ENCODE results near the gene MLXIP.

MLXIP gene

DNA sequence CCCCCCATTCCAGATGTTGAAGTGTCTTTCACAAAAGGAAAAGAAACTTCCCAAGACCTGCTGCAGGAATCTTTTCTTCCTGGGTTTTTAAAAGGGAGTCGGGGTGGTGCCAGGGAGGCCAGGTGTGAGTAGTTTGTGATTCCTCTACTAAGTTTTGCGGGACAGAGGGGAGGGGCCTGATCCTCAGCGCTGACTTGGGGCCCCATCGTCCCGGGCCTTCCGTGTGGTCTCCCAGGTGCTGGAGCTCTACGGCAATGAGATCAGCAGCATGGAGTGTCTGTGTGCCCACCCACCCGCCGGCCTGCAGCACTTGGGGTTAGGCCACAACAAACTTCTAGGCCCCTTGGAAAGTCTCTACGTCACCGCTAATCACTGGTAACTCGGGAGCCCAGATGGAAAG is 108.9 kb downstream of the MLXIP start:
- TF ChIP-seq, protein P1, sequence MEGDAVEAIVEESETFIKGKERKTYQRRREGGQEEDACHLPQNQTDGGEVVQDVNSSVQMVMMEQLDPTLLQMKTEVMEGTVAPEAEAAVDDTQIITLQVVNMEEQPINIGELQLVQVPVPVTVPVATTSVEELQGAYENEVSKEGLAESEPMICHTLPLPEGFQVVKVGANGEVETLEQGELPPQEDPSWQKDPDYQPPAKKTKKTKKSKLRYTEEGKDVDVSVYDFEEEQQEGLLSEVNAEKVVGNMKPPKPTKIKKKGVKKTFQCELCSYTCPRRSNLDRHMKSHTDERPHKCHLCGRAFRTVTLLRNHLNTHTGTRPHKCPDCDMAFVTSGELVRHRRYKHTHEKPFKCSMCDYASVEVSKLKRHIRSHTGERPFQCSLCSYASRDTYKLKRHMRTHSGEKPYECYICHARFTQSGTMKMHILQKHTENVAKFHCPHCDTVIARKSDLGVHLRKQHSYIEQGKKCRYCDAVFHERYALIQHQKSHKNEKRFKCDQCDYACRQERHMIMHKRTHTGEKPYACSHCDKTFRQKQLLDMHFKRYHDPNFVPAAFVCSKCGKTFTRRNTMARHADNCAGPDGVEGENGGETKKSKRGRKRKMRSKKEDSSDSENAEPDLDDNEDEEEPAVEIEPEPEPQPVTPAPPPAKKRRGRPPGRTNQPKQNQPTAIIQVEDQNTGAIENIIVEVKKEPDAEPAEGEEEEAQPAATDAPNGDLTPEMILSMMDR (IDR thresholded peaks at IDR 0.05; ENCODE audit: insufficient read depth, low read depth, low read length, missing control alignments) = no peak
- no peak overlapping the region for H3K4me3 ChIP-seq (ENCODE audit: low read depth, low read length)
- DNase-seq (ENCODE audit: low read depth) = no peak

DNA sequence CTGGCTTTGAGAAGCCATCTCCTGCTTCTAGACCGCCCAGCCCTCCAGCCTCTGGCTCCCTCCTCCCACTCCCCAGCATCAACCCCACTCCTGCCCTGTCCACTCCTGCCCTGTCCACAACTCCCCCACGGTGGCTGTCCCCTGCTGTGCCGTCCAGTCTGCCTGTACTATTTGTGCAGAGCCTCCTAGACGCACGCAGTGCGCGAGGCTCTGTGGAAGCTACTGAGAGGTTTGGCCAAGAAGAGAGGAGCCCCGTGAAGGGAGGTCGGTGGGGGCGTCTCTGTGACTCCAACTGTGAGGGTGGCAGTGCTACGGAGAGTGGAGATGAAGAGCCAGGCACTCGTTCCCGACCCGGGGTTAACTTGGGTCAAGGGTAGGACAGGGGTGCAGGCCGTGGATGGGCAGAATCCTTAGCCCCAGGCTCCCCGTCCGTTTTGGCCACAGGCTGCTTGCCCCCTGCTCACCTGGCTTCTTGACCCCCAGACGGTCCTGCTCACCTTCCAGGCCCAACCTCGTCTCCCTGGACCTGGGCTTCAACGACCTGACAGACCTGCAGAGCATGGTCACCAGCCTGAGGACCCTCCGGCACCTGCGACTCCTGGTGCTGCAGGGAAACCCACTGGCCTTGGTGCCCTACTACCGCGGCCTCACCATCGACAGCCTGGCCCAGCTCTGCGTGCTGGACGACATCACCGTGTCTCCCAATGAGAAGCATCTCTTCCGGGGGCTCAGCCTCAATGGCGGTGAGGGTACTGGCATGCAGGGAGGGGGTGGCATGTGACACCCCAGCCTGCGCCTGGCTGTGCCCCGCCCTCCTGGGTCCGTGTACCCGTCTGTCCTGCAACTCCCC is 111.3 kb downstream of the MLXIP start:
- no peak overlapping the region for H3K4me3 ChIP-seq (ENCODE audit: low read depth, low read length)
- DNase-seq (ENCODE audit: low read depth) = no peak
- TF ChIP-seq, protein P1 (IDR thresholded peaks at IDR 0.05; ENCODE audit: insufficient read depth, low read depth, low read length, missing control alignments) = no peak

DNA sequence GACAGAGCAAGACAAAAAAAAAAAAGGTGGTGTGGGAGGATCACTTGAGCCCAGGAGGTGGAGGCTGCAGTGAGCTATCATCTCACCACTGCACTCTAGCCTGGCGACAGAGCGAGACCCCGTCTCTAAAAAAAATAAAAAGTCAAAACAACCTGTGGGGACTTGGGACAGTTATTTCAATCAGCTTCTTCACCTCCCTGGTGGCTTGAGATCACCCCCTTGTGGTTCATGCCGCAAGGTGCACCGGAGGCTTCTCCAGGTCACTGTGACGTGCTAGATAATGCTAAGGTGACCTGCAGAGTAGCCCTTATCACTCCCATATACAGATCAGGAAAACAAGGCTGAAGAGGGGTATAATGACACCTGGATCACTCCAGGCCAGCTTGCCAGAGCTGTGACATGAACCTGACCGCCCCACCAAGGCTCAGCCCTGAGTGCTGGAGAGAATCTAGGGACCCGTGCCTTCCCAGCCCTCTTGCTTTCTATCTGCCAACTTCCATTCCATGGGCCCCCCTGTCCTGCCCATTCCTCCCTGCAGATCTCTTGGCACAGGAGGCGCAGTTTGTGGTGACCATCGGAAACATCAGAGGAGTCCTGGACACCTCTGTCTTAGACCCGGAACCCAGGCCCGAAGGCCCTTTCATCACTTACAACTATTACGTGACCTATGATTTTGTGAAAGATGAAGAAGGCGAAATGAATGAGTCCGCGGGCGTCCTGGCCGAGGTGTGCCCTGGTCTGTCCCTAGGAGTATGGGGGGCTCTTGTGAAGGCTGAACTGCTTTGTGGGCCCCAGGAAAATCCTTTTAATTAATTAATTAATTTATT is 112.5 kb downstream of the MLXIP start:
- TF ChIP-seq, protein P1 (IDR thresholded peaks at IDR 0.05; ENCODE audit: insufficient read depth, low read depth, low read length, missing control alignments) = peak; percentile 91
- DNase-seq (ENCODE audit: low read depth) = peak; percentile 78
- no peak overlapping the region for H3K4me3 ChIP-seq (ENCODE audit: low read depth, low read length)

DNA sequence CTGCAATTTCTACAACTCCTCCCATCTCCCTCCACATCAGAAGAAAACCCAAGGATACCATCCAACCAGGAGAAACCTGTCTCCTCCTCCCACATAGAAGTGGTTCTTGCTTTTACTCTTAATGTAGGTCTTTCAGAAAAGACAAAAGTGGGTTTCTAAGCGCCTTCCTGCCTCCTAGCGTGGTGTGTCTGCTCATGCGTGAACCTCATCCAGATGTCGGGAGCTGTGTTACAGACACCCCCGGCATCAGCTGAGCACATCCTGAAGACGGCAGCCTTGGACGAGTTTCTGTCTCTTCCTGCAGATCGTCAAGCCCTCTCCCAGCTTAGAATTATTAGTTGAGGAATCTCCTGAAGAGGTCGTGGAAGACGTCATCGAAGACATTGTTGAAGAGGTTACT is 113.9 kb downstream of the MLXIP start:
- no peak overlapping the region for H3K4me3 ChIP-seq (ENCODE audit: low read depth, low read length)
- no peak for DNase-seq (ENCODE audit: low read depth)
- TF ChIP-seq, protein P1 (IDR thresholded peaks at IDR 0.05; ENCODE audit: insufficient read depth, low read depth, low read length, missing control alignments) = no peak

DNA sequence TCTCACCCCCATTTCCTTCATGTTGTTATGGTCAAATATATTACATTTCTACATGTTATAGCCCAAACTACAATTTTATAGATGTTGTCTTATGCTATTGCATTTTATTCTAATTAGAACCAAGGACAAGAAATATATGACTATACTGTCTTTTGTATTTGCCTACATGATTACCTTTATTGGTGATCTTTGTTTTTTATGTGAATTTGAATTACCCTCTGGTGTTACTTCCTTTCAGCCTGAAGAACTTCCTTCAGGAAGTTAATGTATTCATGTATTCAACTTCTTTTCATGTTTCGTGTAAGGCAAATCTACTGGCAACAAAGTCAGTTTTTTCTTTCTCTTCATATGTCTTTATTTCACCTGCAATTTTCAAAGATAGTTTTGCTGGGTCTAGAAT is 116.2 kb downstream of the MLXIP start:
- no peak overlapping the region for H3K4me3 ChIP-seq (ENCODE audit: low read depth, low read length)
- DNase-seq (ENCODE audit: low read depth) = no peak
- TF ChIP-seq, protein P1 (IDR thresholded peaks at IDR 0.05; ENCODE audit: insufficient read depth, low read depth, low read length, missing control alignments) = no peak

DNA sequence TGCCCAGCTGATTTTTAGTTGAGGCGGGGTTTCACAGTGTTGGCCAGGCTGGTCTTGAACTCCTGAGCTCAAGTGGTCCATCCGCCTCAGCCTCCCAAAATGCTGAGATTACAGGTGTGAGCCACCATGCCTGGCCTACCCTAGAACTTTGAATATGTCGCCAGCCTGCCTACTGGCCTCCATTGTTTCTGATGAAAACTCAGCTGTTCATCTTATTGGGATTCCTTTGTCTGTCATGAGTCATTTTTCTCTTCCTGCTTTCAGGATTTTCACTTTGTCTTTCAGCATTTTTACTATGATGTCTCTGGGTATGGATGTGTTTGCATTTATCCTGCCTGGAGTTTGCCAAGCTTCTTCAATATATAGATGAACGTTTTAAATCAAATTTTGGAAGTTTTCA is 116.8 kb downstream of the MLXIP start:
- no peak for DNase-seq (ENCODE audit: low read depth)
- no peak overlapping the region for H3K4me3 ChIP-seq (ENCODE audit: low read depth, low read length)
- TF ChIP-seq, protein P1 (IDR thresholded peaks at IDR 0.05; ENCODE audit: insufficient read depth, low read depth, low read length, missing control alignments) = no peak
